Lower leg skin (tissue), 3 donors: Measurements from ENCODE around the gene FBXL13.

Experiments
- CTCF ChIP-seq, 3 donors: fragments of 450-650 bp; IDR thresholded peaks; one replicate each; pipeline ENCODE4 v1.5.1; 2016; ENCODE audit warnings: antibody characterized with exemption in 3 of 3, mild to moderate bottlenecking in 3 of 3, moderate library complexity in 2 of 3
- POLR2A ChIP-seq, 2 donors: fragments of 450-650 bp; IDR thresholded peaks; one replicate each; pipeline ENCODE4 v1.6.1; 2016 to 2017; ENCODE audit warnings: antibody characterized with exemption in 2 of 2, mild to moderate bottlenecking in 1 of 2, moderate library complexity in 1 of 2

GRCh38 chr7:102935450-102936115 lies 139.0 kb downstream of the FBXL13 start:
- no peak for TF ChIP-seq CTCF (IDR thresholded peaks at IDR 0.05)
- TF ChIP-seq POLR2A (IDR thresholded peaks at IDR 0.05): no peak
